GM12878 (cell line): ENCODE measurements around the gene SURF2. TPM values are rescaled to one million over a fixed set of nuclear protein-coding genes. Genes with fewer than 3 reads are reported as not detected.
A peak's percentile ranks its signal among the peaks of the same experiment; 100 is the strongest.

Source experiments
- CBX3 ChIP-seq: fragments of 200-600 bp; sonication (generic); IDR thresholded peaks from 2 replicates; pipeline ENCODE4 v1.6.1; 2016; ENCODE audit warnings: low read depth, borderline replicate concordance
- JUND ChIP-seq: IDR thresholded peaks from 2 replicates; pipeline ENCODE4 v1.6.1; 2012; ENCODE audit warnings: low read depth, mild to moderate bottlenecking, low read length, improper control_type of control experiment, moderate library complexity
- MEF2B ChIP-seq: fragments of 450-650 bp; IDR thresholded peaks from 2 replicates; pipeline ENCODE4 v1.6.1; 2018; ENCODE audit warnings: mild to moderate bottlenecking, moderate library complexity; ENCODE audit not compliant: partially characterized antibody, poor library complexity, severe bottlenecking
- NFYA ChIP-seq: IDR thresholded peaks from 2 replicates; pipeline ENCODE4 v1.6.1; 2011; ENCODE audit warnings: low read depth, mild to moderate bottlenecking, low read length, improper control_type of control experiment, borderline replicate concordance
- RAD51 ChIP-seq: fragments of 450-650 bp; IDR thresholded peaks from 2 replicates; pipeline ENCODE4 v1.6.1; 2016; ENCODE audit warnings: moderate library complexity, mild to moderate bottlenecking, inconsistent platforms
- RBBP5 ChIP-seq: fragments of 200-600 bp; sonication (generic); conservative IDR thresholded peaks from 2 replicates; pipeline ENCODE4 v1.6.1; 2016
- RFX5 ChIP-seq: IDR thresholded peaks from 2 replicates; pipeline ENCODE4 v1.6.1; 2011; ENCODE audit warnings: low read depth, low read length, improper control_type of control experiment
- SP1 ChIP-seq: IDR thresholded peaks from one replicate; pipeline ENCODE4 v1.6.1; 2011; ENCODE audit warnings: low read depth, low read length
- USF2 ChIP-seq: IDR thresholded peaks from 2 replicates; pipeline ENCODE4 v1.6.1; 2011; ENCODE audit warnings: low read depth, low read length, improper control_type of control experiment, borderline replicate concordance
- ZNF24 ChIP-seq: fragments of 450-650 bp; IDR thresholded peaks from 2 replicates; pipeline ENCODE4 v1.6.1; 2017; ENCODE audit warnings: antibody characterized with exemption, mild to moderate bottlenecking
- ZSCAN29 ChIP-seq: fragments of 450-650 bp; IDR thresholded peaks from 2 replicates; pipeline ENCODE4 v1.6.1; 2017; ENCODE audit warnings: mild to moderate bottlenecking, moderate library complexity
- ZZZ3 ChIP-seq: IDR thresholded peaks from 2 replicates; pipeline ENCODE4 v1.6.1; 2011; ENCODE audit warnings: low read depth; ENCODE audit not compliant: control insufficient read depth, insufficient read length
- polyA plus RNA-seq, 11 experiments: library from polyadenylated mRNA; depleted of rRNA in 4 of 11; unstranded in 6 of 11; stranded (reverse) in 5 of 11; fragments of >200 nt; fragmentation: Nextera tagmentation in 4 of 11; fragmentation: Illumina TruSeq in 1 of 11; extraction: Ambion mirVana in 4 of 11; extraction: Trizol in 1 of 11; gene quantifications; 1 replicate in 1 of 11; 2 replicates in 10 of 11; pipeline versions ENCODE4 v1.2.1 to v1.2.3, GENCODE V29; 2011 to 2016; ENCODE audit warnings: inconsistent platforms in 2 of 11, missing spikeins in 2 of 11, low read depth in 1 of 11
- total RNA-seq, 4 experiments: library from RNA; depleted of rRNA in 3 of 4; stranded (reverse); fragments of >200 nt in 3 of 4; fragmentation: Illumina TruSeq in 1 of 4; extraction: Trizol in 1 of 4; gene quantifications; 2 replicates each; pipeline versions ENCODE4 v1.2.1 to v1.2.3, GENCODE V29; 2013 to 2021
- TF ChIP-seq, protein P1 (sequence below): fragments of 450-650 bp; formaldehyde crosslinking; IDR thresholded peaks from 2 replicates; pipeline ENCODE4 v1.4.0; 2020; ENCODE audit warnings: mild to moderate bottlenecking, moderate library complexity
- TF ChIP-seq, protein P2 (sequence below): fragments of 450-650 bp; IDR thresholded peaks from 2 replicates; pipeline ENCODE4 v1.6.1; 2017; ENCODE audit warnings: mild to moderate bottlenecking, moderate library complexity
- TF ChIP-seq, protein P3 (sequence below): fragments of 450-650 bp; IDR thresholded peaks from 2 replicates; pipeline ENCODE4 v1.6.1; 2016; ENCODE audit warnings: mild to moderate bottlenecking, moderate library complexity, borderline replicate concordance

Gene SURF2
- total and polyA plus RNA-seq, 10 of the 15 experiments (the other 5 are each of a cell fraction or from before 2014, with no cell fraction given) = 4.0 to 41.7 (median 20.8) TPM

DNA sequence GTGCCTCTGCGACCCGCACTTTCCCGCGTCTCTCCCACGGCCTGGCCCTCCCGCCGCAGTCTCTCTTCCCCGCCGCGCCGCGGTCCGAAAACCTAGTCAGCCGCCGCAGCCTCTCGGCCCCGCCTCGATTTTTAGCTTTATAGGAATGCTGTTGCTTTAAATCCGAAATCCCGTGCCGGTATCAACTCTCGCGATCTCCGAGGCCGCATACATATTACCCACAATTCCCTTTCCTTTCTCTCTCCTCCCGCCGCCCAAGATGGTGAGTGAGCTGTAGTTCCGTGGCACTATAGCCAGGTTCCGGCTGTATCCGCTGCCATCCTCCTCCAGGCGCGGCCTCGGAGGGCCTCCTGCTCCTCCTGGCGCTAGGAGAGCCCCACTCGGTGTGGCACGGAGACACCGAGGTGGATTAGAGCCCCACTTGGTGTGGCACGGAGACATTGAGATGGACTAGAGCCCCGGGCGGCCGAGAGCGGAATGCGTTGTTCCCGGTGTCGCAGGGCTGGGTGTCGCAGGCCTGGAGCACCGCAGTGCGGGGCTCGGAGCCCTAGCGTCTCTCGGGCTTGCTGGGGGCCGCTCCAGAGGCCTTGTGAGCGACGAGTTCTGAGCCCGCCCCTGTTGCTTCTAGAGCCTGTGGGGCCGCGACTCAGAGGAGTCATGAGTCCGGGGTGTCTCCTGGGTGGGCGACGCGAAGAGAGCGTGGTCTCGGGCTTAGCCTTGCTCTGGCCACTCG, 8.2 kb upstream of the SURF2 start, which contains the start of the genes MED22 and RPL7A (continued):
- TF ChIP-seq, protein P1, sequence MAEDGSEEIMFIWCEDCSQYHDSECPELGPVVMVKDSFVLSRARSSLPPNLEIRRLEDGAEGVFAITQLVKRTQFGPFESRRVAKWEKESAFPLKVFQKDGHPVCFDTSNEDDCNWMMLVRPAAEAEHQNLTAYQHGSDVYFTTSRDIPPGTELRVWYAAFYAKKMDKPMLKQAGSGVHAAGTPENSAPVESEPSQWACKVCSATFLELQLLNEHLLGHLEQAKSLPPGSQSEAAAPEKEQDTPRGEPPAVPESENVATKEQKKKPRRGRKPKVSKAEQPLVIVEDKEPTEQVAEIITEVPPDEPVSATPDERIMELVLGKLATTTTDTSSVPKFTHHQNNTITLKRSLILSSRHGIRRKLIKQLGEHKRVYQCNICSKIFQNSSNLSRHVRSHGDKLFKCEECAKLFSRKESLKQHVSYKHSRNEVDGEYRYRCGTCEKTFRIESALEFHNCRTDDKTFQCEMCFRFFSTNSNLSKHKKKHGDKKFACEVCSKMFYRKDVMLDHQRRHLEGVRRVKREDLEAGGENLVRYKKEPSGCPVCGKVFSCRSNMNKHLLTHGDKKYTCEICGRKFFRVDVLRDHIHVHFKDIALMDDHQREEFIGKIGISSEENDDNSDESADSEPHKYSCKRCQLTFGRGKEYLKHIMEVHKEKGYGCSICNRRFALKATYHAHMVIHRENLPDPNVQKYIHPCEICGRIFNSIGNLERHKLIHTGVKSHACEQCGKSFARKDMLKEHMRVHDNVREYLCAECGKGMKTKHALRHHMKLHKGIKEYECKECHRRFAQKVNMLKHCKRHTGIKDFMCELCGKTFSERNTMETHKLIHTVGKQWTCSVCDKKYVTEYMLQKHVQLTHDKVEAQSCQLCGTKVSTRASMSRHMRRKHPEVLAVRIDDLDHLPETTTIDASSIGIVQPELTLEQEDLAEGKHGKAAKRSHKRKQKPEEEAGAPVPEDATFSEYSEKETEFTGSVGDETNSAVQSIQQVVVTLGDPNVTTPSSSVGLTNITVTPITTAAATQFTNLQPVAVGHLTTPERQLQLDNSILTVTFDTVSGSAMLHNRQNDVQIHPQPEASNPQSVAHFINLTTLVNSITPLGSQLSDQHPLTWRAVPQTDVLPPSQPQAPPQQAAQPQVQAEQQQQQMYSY (CRISPR knock-in tag) = no peak
- TF ChIP-seq CBX3 = no peak
- no peak for TF ChIP-seq RAD51
- TF ChIP-seq MEF2B = no peak
- TF ChIP-seq ZNF24 = no peak
- TF ChIP-seq ZSCAN29 = no peak
- peak; percentile 75 for TF ChIP-seq SP1
- no peak for TF ChIP-seq RFX5
- TF ChIP-seq USF2 = no peak
- TF ChIP-seq, protein P2, sequence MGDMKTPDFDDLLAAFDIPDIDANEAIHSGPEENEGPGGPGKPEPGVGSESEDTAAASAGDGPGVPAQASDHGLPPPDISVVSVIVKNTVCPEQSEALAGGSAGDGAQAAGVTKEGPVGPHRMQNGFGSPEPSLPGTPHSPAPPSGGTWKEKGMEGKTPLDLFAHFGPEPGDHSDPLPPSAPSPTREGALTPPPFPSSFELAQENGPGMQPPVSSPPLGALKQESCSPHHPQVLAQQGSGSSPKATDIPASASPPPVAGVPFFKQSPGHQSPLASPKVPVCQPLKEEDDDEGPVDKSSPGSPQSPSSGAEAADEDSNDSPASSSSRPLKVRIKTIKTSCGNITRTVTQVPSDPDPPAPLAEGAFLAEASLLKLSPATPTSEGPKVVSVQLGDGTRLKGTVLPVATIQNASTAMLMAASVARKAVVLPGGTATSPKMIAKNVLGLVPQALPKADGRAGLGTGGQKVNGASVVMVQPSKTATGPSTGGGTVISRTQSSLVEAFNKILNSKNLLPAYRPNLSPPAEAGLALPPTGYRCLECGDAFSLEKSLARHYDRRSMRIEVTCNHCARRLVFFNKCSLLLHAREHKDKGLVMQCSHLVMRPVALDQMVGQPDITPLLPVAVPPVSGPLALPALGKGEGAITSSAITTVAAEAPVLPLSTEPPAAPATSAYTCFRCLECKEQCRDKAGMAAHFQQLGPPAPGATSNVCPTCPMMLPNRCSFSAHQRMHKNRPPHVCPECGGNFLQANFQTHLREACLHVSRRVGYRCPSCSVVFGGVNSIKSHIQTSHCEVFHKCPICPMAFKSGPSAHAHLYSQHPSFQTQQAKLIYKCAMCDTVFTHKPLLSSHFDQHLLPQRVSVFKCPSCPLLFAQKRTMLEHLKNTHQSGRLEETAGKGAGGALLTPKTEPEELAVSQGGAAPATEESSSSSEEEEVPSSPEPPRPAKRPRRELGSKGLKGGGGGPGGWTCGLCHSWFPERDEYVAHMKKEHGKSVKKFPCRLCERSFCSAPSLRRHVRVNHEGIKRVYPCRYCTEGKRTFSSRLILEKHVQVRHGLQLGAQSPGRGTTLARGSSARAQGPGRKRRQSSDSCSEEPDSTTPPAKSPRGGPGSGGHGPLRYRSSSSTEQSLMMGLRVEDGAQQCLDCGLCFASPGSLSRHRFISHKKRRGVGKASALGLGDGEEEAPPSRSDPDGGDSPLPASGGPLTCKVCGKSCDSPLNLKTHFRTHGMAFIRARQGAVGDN = no peak
- peak; percentile 99 for TF ChIP-seq RBBP5
- TF ChIP-seq ZZZ3 = peak; percentile 64
- no peak for TF ChIP-seq NFYA
- TF ChIP-seq, protein P3, sequence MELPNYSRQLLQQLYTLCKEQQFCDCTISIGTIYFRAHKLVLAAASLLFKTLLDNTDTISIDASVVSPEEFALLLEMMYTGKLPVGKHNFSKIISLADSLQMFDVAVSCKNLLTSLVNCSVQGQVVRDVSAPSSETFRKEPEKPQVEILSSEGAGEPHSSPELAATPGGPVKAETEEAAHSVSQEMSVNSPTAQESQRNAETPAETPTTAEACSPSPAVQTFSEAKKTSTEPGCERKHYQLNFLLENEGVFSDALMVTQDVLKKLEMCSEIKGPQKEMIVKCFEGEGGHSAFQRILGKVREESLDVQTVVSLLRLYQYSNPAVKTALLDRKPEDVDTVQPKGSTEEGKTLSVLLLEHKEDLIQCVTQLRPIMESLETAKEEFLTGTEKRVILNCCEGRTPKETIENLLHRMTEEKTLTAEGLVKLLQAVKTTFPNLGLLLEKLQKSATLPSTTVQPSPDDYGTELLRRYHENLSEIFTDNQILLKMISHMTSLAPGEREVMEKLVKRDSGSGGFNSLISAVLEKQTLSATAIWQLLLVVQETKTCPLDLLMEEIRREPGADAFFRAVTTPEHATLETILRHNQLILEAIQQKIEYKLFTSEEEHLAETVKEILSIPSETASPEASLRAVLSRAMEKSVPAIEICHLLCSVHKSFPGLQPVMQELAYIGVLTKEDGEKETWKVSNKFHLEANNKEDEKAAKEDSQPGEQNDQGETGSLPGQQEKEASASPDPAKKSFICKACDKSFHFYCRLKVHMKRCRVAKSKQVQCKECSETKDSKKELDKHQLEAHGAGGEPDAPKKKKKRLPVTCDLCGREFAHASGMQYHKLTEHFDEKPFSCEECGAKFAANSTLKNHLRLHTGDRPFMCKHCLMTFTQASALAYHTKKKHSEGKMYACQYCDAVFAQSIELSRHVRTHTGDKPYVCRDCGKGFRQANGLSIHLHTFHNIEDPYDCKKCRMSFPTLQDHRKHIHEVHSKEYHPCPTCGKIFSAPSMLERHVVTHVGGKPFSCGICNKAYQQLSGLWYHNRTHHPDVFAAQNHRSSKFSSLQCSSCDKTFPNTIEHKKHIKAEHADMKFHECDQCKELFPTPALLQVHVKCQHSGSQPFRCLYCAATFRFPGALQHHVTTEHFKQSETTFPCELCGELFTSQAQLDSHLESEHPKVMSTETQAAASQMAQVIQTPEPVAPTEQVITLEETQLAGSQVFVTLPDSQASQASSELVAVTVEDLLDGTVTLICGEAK = peak; percentile 72; the same call in 1 of the 2 replicates
- no peak for TF ChIP-seq JUND
